ENCODE measurements around the gene PDC.

DNA sequence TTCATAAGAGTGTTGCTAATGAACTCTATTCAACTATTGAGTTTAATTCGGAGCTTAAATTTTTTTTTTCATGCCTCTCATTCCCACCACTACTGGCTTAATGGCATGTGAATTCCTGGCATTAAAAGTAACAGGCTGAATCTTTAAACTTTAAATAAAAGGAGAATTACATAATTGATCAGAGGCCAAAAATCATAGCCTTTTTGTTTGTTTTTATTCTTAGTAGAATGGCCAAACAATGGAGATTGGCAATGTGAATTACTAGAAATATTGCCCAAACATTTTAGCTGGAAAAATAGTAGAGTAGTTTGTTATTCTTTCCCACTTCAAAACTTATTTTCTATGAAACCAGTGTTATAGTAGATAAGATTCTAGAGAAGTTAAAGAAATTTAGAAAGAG is 25.1 kb upstream of the PDC start:
- TF ChIP-seq, protein P1, sequence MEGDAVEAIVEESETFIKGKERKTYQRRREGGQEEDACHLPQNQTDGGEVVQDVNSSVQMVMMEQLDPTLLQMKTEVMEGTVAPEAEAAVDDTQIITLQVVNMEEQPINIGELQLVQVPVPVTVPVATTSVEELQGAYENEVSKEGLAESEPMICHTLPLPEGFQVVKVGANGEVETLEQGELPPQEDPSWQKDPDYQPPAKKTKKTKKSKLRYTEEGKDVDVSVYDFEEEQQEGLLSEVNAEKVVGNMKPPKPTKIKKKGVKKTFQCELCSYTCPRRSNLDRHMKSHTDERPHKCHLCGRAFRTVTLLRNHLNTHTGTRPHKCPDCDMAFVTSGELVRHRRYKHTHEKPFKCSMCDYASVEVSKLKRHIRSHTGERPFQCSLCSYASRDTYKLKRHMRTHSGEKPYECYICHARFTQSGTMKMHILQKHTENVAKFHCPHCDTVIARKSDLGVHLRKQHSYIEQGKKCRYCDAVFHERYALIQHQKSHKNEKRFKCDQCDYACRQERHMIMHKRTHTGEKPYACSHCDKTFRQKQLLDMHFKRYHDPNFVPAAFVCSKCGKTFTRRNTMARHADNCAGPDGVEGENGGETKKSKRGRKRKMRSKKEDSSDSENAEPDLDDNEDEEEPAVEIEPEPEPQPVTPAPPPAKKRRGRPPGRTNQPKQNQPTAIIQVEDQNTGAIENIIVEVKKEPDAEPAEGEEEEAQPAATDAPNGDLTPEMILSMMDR (conservative IDR thresholded peaks at IDR 0.05), result no peak
- TF ChIP-seq ZFX (IDR thresholded peaks at IDR 0.05), result no peak
